NCI-H187 treated with DMSO at 0.1 percent for 48 hours (cell line): Measurements from ENCODE around the gene GARNL3.

Experiments used
- DNase-seq: peaks from one replicate; lab custom pipeline; 2025; lab: John Stamatoyannopoulos, UW

The GARNL3 gene

DNA sequence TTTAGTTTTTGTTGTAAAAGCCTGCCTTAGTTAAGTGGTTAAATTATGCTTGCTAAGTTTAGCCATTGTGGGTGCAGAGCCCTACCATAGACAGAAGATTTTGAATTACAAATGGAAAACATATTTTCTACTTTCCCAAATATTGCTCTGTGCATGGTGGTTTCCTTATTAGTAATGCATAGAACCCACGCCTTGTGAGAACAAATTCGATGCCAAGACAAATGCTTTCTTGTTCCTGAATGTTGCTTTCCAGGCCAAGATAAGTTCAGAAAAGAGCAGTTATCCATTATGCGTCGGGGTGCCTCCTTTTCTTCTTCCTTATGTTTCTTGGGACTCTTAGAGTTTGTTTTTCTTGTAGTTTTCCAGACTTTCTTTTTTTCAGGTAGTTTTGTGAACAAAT is 31.0 kb upstream of the GARNL3 start:
- no peak for DNase-seq

DNA sequence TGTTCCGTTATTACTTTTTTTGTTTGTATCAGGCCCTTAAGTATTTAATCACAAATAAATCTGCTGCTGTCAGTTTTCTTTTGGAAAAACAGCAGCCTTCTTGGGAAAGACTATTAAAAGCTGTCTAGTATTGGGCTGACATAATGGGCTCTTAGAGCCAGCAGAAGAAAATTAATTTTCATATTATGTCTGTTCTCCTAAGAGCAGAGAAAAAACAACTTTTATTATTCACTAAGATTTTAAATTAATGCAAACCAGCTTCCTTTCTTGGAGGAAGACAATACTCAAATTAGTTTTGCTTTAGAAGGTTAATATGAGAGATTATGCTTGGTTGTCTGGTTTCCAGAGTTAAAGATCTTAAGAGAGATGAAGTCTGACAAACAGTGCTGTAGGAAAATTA is 30.6 kb upstream of the GARNL3 start:
- DNase-seq, result no peak

DNA sequence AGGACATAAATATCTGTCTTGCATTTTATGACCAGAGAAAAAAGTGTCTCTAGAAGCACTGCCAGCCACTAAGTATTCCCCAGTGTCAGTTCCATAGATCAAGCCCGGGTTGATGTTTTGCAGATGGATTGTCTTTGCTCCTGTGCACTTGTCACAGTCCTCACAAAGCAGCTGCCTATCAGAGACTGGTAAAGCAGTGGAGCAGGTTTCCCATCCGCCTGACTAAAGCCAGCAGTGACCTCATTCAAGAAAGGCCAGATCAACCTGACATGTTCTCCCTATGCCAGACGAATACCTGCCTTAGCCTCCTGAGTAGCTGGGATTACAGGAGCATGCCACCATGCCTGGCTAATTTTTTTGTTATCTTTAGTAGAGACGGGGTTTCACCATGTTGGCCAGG is 26.8 kb upstream of the GARNL3 start:
- DNase-seq, result no peak

DNA sequence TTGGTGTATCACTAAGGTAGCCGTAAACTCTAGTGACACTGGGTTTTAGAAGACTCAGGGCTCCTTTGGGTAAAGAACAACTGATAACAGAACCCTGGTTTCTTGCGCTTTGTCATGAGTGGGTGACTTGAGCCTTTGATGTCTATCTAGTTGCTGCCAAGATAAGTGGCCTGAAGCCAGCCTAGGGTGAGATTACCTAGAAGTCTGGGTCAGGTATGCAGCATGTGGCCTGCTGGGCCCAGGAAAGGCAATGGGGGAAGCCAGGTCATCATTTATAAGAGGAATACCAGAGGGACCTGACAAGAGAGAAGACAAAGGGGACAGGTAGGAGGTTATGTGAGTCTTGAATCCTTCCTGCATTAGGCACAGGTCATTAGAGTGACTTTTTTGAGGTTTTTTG is 23.2 kb upstream of the GARNL3 start:
- DNase-seq, result no peak

DNA sequence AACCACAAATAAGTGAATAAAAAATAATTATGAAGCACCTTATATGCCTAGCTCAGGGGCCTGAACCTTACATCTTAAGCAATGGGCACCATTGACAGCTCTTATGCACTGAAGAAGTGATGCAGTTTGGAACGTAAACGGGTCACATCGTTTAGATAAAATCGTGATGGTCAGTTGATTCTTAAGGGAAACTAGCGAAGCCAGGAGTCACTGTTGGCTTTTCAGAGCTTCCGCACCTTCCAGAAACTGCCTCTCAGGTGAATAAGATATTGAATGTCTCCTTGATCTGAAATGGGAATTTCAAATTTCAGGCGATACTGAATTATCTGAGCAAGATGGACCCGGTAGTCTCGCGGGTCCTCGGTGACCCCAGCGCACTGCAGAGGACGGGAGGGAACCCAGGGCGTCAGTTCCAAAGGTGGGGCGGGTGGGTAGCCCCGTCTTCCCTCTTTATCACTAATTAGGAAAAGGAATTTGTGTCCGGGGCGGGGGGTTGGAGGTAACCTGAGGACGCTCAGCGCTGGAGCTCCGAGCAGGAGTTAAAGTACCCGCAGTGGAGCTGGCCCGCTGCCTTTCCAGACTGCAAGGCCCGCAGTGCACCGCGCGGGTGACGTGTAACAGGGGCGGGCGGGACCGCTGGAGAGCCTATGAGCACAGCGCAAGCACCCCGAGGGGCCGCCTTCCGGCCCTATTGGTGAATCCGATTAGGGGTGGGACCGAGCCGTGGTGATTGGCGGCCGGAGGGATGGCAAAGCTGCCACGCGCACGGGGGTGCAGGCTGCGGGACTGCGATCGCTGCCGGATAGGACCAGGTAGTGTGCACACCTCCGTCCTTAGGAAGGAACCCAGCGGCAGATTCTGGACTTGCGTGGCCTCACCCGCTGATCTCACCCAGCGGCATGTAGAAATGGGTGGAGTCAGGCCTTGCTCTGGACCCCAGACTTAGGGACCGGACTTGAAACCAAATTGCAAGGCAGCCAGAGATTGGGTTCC is 19.7 kb upstream of the GARNL3 start:
- peak; percentile 30 for DNase-seq

DNA sequence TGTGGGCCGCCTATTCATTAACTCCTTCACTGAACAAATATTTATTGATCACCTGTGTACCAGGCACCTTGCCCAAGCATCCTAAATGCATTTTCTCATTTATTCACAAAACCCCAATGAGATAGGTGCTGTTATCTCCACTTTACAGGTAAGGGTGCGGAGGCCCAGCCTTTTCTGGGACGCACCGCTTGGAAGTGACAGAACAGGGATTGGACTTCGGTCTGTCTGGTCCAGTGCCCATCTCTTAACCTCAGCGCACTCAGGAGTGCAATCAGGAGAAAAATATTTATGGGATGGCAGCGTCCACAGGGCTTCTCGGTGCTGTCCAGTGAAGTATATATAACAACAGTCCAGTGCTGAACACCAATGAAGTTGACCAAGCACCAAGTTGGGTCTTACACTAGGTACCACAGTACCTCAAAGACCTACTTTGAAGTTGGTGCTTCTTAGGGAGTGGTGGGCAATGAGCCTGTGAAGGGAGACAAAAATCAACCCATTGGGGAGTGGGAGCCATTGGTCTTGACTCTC is 18.9 kb upstream of the GARNL3 start:
- no peak for DNase-seq

DNA sequence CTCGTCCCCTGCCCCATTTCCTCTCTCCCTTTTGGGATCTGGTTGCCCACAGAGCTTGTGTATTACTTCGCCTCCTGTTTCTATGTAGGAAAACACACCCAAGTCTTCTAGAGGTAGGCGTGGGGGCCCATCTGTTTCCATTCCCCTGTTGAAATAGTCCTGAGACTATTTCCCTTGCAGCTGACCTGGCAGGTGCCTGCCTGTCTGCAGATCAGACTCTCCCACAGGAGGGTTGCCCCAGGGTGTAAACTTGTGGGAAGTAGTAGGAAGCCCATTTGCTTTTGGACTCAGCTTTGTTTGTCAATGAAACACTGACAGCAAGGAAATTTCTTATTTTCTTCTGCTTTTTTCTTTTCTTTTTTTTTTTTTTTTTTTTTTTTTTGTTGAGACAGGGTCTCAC is 16.3 kb upstream of the GARNL3 start:
- no peak for DNase-seq

DNA sequence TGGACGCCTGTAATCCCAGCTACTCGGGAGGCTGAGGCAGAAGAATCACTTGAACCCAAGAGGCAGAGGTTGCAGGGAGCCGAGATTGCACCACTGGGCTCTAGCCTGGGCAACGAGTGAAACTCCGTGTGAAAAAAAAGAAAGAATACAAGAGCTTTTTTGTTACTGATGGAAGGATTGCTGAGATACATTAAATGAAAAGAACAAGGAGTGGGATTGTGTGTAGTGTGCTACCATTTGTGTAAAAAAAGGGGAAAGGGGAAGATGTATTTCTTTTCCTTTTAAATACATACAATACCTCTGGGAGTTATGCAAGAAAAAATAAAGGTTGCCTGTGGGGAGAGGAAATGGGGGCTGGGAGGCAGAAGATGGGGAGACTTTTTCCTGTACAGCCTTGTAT is 14.7 kb upstream of the GARNL3 start:
- no peak for DNase-seq

DNA sequence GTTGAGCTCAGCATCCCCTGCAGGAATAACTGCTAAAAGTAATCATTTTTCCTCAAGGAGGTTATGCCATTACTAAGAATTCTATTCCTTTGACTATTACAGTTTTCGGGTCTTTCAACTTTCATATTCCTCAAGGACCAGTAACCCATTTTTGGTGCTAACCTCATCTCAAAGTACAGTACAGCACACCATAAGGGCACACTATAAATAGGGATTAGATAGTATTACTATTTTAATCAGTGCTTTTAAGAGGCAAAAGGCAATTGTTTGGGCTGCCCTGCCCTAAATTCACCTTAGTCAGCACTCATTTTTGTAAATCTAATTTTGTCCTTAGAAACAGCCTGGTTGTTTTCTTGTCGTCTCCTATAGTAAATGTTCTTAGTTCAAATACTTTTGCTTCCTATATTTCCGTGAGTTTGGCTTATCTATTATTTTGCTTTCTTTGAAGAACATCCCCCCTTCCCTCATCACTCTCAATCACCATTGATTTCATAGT is 13.6 kb upstream of the GARNL3 start:
- no peak for DNase-seq

DNA sequence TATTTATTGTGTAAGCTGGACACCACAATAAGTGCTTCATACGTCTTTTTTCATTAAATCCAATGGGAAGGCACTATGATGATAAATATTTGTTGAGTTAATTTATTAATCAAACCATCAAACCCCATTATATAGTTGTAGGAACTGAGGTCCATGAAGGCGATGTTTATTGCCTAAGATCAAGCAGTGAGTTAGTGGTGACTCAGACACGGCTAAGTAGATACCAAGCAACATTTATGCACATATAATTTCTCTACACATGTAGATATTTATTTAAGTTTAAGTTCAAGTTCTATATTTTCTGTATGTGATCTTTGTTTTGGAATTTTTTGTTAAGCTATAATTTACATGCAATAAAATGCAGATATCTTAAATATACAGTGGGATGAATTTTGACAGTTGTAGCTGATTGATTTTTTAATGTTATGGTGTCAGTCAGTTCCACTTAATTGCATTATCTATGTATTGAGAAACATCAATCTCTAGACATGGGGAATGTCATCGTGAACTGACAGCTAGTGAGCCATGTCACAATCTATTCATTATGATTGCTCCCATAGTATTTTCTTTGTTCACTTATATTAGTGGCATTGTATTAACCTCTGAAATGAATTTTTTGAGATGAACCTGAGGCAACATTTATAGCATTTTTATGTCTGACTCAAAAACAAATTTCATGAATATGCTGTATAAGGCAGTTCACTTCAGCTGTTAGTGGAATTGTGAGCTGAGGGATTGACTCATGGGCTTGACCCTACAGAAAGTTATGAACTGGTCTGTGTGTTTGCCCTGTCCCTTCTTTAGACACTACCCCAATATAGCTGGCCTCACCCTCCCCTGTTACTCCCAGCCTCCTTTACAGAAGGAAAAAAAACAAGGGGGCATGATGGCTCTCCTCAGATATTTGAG is 11.9 kb upstream of the GARNL3 start:
- DNase-seq, result no peak

DNA sequence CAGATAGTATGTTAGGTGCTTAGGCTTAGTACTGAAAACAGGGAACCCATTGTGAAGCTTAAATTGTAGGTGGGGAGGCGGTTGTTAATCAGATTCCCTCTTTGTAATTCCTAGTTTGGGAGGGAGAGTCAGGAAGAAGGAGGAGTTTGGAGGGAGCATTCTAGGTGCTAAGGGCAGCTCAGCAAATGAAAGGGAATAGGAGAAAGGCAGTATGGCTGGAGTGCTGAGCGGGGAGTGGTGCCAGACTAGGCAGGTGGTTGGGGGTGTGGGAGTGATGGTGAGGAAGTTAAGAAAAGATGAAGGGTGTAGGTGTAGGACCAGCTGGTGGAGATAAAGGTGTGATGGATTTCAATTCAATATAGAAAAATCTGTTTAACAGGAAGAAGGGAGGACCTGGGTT is 11.1 kb upstream of the GARNL3 start:
- no peak for DNase-seq

DNA sequence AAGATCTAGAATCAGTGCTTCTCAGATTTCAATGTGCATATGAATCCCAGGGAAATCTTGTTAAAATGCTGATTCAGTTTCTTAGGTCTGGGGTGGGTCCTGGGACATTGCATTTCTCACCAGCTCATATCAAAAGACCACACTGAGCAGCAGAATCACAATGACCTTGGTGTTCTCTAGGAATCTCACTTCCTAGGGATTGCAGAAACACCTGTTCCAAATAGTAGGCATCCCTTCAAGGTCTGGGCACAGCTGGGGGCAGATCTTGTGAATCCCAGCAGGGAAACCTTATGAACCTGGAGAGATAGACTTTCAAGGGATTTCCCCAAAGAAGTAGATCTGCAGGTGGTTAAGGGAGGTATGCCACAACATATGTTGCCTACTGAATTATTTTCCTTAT is 8.9 kb upstream of the GARNL3 start:
- no peak for DNase-seq

DNA sequence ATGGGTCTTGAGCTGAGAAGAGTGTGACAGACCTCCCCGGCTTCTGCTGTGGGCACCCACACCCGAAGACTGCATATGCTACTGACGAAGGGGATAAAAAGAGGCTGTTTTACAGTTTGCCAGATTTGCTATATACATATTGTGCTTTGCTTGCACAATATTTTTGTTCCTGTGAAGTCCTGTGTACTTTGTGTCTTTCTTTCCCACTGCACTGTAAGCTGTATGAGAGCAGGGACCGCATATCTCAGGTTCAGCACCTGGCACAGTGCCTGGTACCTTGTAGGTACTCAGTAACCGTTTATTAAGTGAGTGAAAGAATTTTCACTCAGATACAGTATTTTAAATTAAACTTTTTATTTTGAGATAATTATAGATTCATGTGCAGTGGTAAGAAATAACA is 8.2 kb upstream of the GARNL3 start:
- no peak for DNase-seq

DNA sequence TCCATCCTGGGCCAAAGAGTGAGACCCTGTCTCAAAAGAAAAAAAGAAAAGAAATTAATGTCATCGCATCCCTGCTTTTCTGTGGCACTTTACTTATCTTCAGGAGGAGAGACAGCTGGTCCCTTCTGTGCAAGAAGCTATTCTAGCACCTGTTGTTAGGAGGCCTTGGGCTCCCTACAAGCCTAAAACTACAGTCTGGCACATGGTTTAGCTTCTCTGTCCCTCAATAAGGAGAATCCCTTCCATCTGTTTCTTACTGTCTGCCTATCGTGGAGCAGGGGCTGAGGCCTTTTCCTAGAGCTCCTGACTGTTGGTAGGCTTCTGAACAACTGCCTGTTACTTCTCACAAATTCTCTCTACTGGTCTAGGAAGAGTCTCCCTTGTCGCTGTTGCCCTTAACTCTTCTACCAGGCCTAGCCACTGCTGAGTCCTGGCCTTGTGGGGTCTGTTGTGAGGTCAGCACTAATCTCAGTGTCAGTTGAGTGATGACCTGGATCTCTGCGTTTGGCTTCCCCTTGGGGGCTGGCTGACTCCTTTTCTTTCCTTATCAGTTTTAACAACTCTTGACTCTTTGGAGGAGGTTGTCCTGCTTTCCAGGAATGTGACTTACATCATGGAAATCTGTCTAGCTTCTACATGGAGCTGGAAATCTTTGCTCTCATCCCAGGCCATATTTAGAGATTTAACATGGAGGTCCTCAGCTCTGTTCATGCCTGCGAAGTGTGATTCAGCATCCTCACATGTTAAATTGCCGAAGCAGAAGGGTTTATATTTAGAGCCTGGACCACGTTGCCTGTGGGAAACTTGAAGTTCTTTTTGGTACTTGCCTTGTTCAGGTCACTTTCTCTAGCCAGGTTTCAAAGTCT is 5.7 kb upstream of the GARNL3 start:
- DNase-seq, result no peak

DNA sequence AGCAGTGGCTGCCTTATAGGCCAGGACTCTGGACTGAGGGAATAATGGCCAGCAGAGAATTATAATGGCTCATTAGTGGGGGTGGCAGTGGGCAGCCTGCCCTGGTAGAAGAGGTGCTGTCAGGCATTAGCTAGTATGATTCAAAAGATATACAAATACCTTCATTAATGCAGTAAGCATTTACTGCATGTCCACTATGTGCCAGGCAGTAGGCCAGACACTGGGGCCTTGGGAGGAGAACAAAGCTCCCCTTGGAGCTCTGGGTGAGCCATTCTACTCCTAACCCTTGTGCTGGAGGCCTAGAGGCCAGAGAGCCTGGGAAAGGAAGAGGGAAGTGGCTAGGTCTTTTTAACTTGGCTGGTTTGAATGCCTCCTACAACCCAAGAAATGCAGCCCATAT is 2.0 kb upstream of the GARNL3 start:
- DNase-seq, result no peak

DNA sequence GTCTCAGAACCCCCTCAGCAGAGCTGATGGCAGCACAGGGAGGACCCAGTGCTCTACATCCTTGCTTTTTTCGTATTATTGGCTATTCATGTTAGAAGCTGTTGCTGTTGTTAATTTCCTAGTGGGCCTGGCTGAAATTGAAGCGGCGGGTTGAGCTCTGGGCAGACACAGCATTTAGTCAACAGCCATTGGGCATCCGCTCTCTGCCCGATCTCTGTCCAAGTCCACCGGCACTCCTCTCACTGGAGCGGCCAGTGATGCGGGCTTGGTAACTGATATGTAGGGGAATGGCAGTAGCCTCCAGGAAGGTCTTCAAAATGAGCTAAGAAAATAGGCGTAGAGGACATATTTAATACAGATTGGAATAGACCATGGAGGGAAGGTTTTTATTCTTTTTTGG is 1.3 kb upstream of the GARNL3 start:
- no peak for DNase-seq

DNA sequence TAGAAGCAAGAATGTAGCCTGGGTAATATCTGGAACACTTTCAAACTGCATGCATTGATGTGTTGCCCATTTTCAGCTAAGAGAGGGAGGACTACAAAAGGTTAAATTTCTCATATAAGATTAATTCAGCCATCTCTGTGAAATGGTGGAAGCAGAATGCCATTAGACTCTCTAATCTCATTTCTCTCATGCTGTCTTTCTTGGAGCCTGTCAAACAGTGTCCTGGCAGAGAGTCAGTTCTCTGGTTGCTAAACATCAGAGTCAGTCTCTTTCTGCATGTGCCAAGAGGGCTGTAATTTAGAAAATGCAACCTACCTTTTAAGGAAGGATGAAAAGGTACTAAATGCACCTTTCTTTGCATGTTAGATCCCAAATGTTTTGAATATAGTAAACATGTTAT is 910 bp upstream of the GARNL3 start:
- no peak for DNase-seq

DNA sequence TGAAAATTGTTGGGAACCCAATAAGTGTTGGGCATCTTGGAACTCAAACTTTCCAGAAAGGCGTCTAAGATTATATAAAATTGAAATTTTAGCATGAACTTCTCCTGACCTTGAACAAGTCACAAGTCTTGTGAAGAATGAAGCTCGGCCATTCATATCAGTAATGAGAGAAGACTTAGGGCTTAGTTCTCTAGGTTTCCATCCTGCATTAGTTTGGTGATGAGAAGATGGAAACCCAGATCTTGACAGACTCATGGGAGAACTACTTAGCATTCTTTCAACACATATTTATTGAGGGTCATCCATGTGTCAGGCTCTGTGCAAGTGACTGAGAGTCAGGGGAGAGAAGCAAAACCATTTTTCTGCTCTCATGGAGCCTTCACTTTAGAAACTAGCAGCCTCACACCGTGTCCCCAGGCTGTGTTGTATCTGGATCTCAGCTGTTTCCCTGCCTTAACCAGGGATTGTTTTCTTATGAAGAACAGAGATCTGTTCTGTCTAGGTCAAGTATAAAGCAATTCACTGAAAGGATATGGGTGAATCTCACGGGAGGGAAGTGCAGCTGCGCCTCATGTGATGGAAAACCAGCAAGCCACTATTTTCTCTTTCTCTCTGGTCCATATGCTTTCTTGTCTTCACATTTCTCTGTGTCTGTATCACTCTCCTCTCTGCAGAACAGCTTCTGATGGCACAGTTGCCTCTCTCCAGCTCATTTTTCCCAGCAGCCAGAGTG is 3.4 kb downstream of the GARNL3 start:
- no peak for DNase-seq

DNA sequence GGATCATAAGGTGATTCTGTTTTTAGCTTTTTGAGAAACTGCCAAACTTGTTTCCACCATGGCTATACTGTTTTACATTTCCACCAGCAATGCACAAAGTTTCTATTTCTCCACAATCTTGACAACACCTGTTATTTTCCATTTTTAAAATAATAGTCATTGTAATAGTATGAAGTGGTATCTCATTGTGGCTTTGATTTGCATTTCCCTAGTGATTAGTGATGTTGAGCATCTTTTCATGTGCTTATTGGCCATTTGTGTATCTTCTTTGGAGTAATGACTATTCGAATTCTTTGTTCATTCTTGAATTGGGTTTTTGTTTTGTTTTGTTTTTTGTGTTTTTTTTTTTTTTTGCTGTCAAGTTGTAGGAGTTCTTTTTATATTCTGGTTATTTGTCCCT is 4.9 kb downstream of the GARNL3 start:
- DNase-seq, result no peak

DNA sequence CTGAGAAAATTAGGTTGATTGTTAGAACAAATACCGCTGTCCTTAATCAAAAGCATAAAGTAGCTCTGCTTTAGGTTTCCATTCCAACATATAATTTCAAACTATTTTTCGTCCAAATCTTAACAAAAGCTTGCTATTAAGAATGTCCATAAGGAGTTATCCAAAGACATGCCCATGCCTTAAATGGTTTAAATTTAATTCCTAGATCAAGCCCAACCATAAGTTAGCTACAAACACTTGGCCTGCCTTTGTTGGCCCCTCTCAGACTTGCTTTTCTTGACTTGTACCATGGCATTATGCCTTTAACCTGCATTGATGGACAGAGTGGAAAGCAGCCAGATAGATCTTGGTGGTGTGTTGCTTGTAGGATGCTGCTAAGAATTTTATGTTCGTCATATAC is 8.8 kb downstream of the GARNL3 start:
- no peak for DNase-seq

DNA sequence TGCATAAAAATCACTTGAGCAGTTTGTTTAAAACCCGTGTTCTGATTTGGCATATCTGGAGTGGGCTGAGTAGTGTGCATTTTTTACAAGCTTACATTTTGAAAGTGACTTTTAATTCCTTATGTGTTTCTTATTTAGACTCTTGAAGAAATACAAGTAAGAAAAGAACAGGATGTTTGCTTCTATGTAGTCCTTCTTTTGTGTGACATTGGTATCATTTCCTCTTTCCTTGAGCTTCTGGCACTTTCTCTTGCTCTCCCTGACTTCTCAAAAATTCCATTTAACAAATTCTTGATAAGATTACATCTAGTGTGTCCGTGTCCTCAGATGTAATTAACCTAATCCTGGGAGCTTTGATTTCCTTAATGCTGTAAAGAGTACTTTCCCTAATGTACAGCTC is 12.5 kb downstream of the GARNL3 start:
- no peak for DNase-seq
